Peyer's patch (tissue), 4 donors: ENCODE results near the gene GUCA1C. TPM values are rescaled to one million over a fixed set of nuclear protein-coding genes. Genes with fewer than 3 reads are reported as not detected.

Source experiments
- DNase-seq, 3 donors: peaks; one replicate each; pipeline ENCODE4 v3.0.0-alpha.2; 2017 to 2019
- H3K27ac ChIP-seq, 4 donors: fragments of 200-600 bp; sonication (generic); one replicate each; pipeline ENCODE4 v1.5.1; 2016 to 2019
- H3K27me3 ChIP-seq, 2 donors: fragments of 200-600 bp; sonication (generic); one replicate each; pipeline ENCODE4 v1.5.1; 2019
- H3K36me3 ChIP-seq, 3 donors: fragments of 200-600 bp; sonication (generic); one replicate each; pipeline ENCODE4 v1.5.1; 2016 to 2019
- H3K4me1 ChIP-seq, 4 donors: fragments of 200-600 bp; sonication (generic); one replicate each; pipeline ENCODE4 v1.5.1; 2016 to 2019
- H3K4me3 ChIP-seq, 4 donors: fragments of 200-600 bp; sonication (generic); 1 replicate in 3 of 4; 2 replicates in 1 of 4; pipeline ENCODE4 v1.5.1; 2016 to 2019; ENCODE audit warnings: mild to moderate bottlenecking in 1 of 4
- H3K9me3 ChIP-seq, 4 donors: fragments of 200-600 bp; sonication (generic); one replicate each; pipeline ENCODE4 v1.5.1; 2016 to 2019; ENCODE audit warnings: mild to moderate bottlenecking in 1 of 4
- CTCF ChIP-seq, 6 experiments: fragments of 450-650 bp in 4 of 6; fragments of 200-600 bp in 2 of 6; sonication (generic) in 1 of 6; IDR thresholded peaks; one replicate each; pipeline ENCODE4 v1.5.1; 2017 to 2019; ENCODE audit warnings: antibody characterized with exemption in 6 of 6, mild to moderate bottlenecking in 3 of 6, moderate library complexity in 1 of 6
- POLR2A ChIP-seq, 2 donors: fragments of 450-650 bp; IDR thresholded peaks; one replicate each; pipeline ENCODE4 v1.5.1; 2017; ENCODE audit warnings: antibody characterized with exemption in 2 of 2, mild to moderate bottlenecking in 2 of 2, moderate library complexity in 2 of 2
- total RNA-seq, 4 donors: library from RNA; depleted of rRNA; stranded (reverse); fragments of >200 nt; gene quantifications; one replicate each; pipeline ENCODE4 v1.1.0, GENCODE V29; 2016

GUCA1C gene, protein sequence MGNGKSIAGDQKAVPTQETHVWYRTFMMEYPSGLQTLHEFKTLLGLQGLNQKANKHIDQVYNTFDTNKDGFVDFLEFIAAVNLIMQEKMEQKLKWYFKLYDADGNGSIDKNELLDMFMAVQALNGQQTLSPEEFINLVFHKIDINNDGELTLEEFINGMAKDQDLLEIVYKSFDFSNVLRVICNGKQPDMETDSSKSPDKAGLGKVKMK
- not detected for total RNA-seq

DNA sequence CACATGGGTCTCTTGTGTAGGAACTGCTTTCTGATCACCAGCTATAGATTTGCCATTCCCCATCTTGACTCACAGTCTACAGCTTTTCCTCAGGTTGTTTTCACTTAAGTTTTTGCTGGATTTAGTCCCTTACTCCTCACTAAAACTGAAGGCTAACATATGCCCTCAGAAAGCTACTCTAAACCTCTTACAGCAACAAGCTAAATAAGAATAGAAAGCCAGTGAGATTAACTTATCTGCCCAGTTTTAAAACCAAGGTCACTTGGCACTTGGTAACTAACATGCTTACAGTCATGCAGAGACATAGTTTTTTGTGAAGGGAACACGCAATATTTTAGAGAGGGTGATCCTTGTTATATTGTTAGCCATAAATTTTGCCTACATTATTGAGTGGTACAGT lies at the start of gene GUCA1C:
Gene GUCA1C, minus strand, starts transcription at position 180 of the 400 bp plus-strand sequence. Its CDS starts 117 bp downstream, at position 63.
- no peak for DNase-seq
- Histone ChIP-seq H3K4me1 (no peaks in the 10 kb centered on the region), H3K4me3 (no peak within 1 kb of the TSS), H3K36me3 (no peaks in the 10 kb centered on the region), H3K9me3 (no peaks in the 10 kb centered on the region), H3K27ac (no peak within 1 kb of the TSS), H3K27me3 (no peaks in the 10 kb centered on the region)
- TF ChIP-seq CTCF (IDR thresholded peaks at IDR 0.05) (no peak), POLR2A (IDR thresholded peaks at IDR 0.05) (no peak)

- Histone ChIP-seq H3K36me3 (no peaks in the 10 kb centered on the region), H3K27me3 (no peaks in the 10 kb centered on the region), H3K9me3 (no peaks in the 10 kb centered on the region), H3K27ac (no peak overlapping the region), H3K4me3 (no peak overlapping the region), H3K4me1 (no peaks in the 10 kb centered on the region)
- no peak for TF ChIP-seq POLR2A (IDR thresholded peaks at IDR 0.05)
- TF ChIP-seq CTCF (IDR thresholded peaks at IDR 0.05): no peak
- no peak for DNase-seq
Observed at GRCh38 chr3:108998436-108998835, 44.8 kb upstream of the GUCA1C start.

DNA sequence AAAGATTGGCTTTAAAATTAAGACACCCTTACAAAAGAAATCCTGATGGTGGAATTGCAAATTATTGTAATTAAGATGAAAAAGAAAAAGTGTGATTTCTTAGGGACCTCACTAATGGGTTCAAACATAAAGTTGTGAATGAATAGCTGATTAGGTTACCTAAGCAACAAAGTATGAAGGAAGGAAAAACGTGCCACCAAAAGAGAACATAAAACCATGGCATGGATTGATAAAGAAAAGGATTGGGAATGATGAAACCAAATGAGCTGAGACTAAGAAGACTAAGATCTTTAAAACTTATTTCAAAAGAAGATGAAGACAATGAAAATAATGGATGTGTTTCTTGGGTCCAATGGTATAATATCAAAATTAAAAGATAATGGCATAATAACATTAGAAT lies 32.2 kb upstream of the GUCA1C start:
- no peak for TF ChIP-seq POLR2A (IDR thresholded peaks at IDR 0.05)
- TF ChIP-seq CTCF (IDR thresholded peaks at IDR 0.05): no peak
- Histone ChIP-seq H3K9me3 (no peaks in the 10 kb centered on the region), H3K27me3 (no peaks in the 10 kb centered on the region)

DNA sequence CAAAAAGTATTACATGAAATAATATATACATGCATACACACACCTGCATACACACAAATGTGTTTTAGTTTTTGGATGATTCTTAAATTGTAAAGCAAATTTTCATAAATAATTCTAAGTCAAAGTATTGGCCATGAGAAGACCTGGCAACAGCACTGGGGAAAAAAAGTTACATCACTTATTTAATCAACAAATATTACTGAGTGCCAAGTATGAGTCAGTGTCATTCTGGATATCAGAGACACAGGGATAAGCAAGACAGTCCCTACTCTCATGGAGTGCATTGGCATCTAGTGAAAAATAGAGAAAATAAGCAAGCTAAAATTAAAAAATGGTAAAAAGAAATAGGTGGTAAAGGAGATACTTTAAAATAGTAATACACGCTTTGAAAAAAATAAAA lies 29.4 kb upstream of the GUCA1C start:
- Histone ChIP-seq H3K4me3 (no peak overlapping the region), H3K27ac (no peak overlapping the region), H3K27me3 (no peaks in the 10 kb centered on the region), H3K36me3 (no peaks in the 10 kb centered on the region), H3K9me3 (no peaks in the 10 kb centered on the region), H3K4me1 (no peaks in the 10 kb centered on the region)
- TF ChIP-seq CTCF (IDR thresholded peaks at IDR 0.05): no peak
- TF ChIP-seq POLR2A (IDR thresholded peaks at IDR 0.05): no peak
- DNase-seq: no peak

More for the DNA sequence above, 32.2 kb upstream of the GUCA1C start:
- no peak for DNase-seq
- no peak overlapping the region for H3K27ac ChIP-seq
- H3K4me3 ChIP-seq: no peak overlapping the region
- H3K4me1 ChIP-seq: no peaks in the 10 kb centered on the region
- no peaks in the 10 kb centered on the region for H3K36me3 ChIP-seq

GRCh38 chr3:108976058-108976457 lies 22.4 kb upstream of the GUCA1C start:
- H3K27ac ChIP-seq: no peak overlapping the region
- H3K27me3 ChIP-seq: no peaks in the 10 kb centered on the region
- H3K36me3 ChIP-seq: no peaks in the 10 kb centered on the region
- TF ChIP-seq CTCF (IDR thresholded peaks at IDR 0.05) (no peak), POLR2A (IDR thresholded peaks at IDR 0.05) (no peak)
- no peaks in the 10 kb centered on the region for H3K9me3 ChIP-seq
- no peak overlapping the region for H3K4me3 ChIP-seq
- no peaks in the 10 kb centered on the region for H3K4me1 ChIP-seq
- no peak for DNase-seq

DNA sequence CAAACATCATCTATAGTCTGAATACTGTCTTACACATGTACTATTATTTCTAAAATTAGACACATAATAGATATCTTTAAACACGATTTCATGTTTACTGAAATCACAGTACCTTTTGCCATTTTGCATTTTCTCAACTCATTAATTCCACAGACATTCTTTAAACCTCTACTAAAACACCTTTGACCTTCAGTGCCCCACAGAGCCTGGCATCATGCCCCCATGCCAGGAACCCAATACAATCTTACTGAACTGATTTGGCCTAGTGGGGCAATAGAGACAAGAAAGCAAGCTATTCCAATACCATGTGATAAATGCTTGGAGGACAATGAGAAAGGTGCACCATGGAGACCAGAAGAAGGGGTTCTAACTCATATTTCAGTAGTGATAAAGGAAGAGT lies 19.3 kb upstream of the GUCA1C start:
- H3K36me3 ChIP-seq: no peaks in the 10 kb centered on the region
- no peaks in the 10 kb centered on the region for H3K4me1 ChIP-seq
- no peaks in the 10 kb centered on the region for H3K27me3 ChIP-seq
- H3K27ac ChIP-seq: no peak overlapping the region
- no peak for TF ChIP-seq CTCF (IDR thresholded peaks at IDR 0.05)
- TF ChIP-seq POLR2A (IDR thresholded peaks at IDR 0.05): no peak
- H3K4me3 ChIP-seq: no peak overlapping the region
- H3K9me3 ChIP-seq: no peaks in the 10 kb centered on the region
- no peak for DNase-seq
